Neural progenitor cell (in vitro differentiated cells): ENCODE measurements around the gene CPLX1.

Source experiments
- EZH2 ChIP-seq: fragments of 200-600 bp; sonication (generic); IDR thresholded peaks from 2 replicates; pipeline ENCODE4 v1.6.1; 2017; ENCODE audit warnings: antibody characterized with exemption, mild to moderate bottlenecking, moderate library complexity
- TF ChIP-seq, protein P1 (sequence below): fragments of 200-600 bp; sonication (generic); IDR thresholded peaks from 2 replicates; pipeline ENCODE4 v1.5.1; 2017; ENCODE audit warnings: antibody characterized with exemption, mild to moderate bottlenecking

DNA sequence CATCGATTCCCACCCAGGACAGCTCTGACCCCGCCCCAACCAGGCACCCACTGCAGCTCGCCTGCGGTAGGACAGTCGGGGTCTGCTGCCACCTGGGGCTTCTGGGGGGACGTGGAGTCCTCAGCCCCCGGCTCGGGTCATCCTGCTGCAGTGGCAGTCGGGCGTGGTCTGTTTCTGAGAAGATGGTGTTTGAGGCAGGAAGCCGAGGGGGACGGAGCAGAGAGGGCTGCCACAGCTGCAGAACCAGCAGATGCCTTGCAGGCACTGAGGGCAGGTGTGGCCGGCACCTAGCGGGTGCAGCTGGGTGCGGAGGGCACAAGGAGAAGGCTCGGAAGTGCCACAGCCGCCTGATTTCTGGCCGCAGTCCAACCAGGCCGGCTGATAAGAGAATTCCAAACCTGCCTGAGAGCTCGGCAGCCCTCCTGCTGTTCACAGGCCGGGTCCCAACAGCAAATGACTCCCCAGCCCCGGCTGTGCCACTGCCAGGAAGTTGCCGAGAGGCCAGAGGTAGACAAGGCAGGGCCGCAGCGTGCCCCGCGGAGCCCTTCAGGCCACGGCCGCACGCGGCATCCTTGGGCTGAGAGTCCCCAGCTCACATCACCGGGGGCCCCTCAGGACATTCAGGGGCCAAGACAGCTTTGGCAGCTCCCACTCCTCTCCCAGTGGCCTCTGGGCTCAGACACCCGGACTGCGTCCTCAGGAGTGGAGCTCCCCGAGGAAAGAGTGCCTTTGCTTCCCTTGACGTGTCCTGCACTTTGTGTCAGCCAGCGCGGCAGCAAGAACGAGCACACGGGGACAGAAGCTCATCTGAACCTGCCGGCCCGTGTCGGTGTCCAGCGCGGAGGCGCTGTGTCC, 9.4 kb upstream of the CPLX1 start:
- TF ChIP-seq, protein P1, sequence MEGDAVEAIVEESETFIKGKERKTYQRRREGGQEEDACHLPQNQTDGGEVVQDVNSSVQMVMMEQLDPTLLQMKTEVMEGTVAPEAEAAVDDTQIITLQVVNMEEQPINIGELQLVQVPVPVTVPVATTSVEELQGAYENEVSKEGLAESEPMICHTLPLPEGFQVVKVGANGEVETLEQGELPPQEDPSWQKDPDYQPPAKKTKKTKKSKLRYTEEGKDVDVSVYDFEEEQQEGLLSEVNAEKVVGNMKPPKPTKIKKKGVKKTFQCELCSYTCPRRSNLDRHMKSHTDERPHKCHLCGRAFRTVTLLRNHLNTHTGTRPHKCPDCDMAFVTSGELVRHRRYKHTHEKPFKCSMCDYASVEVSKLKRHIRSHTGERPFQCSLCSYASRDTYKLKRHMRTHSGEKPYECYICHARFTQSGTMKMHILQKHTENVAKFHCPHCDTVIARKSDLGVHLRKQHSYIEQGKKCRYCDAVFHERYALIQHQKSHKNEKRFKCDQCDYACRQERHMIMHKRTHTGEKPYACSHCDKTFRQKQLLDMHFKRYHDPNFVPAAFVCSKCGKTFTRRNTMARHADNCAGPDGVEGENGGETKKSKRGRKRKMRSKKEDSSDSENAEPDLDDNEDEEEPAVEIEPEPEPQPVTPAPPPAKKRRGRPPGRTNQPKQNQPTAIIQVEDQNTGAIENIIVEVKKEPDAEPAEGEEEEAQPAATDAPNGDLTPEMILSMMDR, result no peak
- TF ChIP-seq EZH2, result no peak
